Muscle layer of duodenum (tissue), 2 donors: ENCODE measurements around the gene BST1.

ENCODE experiments used
- H3K27ac ChIP-seq: one replicate; pipeline ENCODE4 v1.7.0; 2013; ENCODE audit warnings: mild to moderate bottlenecking, low read length
- H3K27me3 ChIP-seq: one replicate; pipeline ENCODE4 v1.7.0; 2013; ENCODE audit warnings: low read depth, mild to moderate bottlenecking, control low read depth, low read length
- H3K36me3 ChIP-seq, 2 donors: one replicate each; pipeline ENCODE4 v1.7.0; 2013; ENCODE audit warnings: low read length in 2 of 2, control low read depth in 1 of 2, mild to moderate bottlenecking in 1 of 2; ENCODE audit not compliant: insufficient read depth in 2 of 2, control insufficient read depth in 1 of 2
- H3K4me1 ChIP-seq, 2 donors: one replicate each; pipeline ENCODE4 v1.7.0; 2013; ENCODE audit warnings: low read length in 2 of 2, mild to moderate bottlenecking in 2 of 2, control low read depth in 1 of 2, moderate library complexity in 1 of 2; ENCODE audit not compliant: insufficient read depth in 2 of 2, control insufficient read depth in 1 of 2
- H3K4me3 ChIP-seq, 2 donors: one replicate each; pipeline ENCODE4 v1.7.0; 2013; ENCODE audit warnings: low read length in 2 of 2, low read depth in 1 of 2, mild to moderate bottlenecking in 1 of 2
- H3K9me3 ChIP-seq, 2 donors: one replicate each; pipeline ENCODE4 v1.7.0; 2013; ENCODE audit warnings: low read length in 2 of 2, control low read depth in 1 of 2, mild to moderate bottlenecking in 1 of 2; ENCODE audit not compliant: control insufficient read depth in 1 of 2
- donor health status: healthy.

Gene BST1

DNA sequence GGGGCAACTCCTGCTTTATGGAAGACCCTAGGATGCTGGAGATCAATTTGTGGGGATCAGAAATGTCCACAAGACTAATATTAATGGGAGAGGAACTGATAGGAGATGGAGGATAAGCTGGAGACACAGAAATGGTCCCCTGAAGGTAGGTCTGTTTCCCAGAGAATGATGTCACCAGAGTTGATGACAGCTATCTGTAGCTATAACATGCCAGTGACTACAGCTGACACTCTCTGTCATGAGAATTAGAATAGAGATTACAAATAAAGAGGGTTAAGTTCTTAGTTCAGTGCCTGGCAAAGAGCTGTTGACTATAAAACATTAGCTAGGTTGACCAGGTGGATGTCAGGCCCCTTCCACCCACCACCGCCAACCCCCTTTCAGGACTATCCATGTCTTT lies 9.3 kb downstream of the BST1 start:
- H3K9me3 ChIP-seq, result no peaks in the 10 kb centered on the region

DNA sequence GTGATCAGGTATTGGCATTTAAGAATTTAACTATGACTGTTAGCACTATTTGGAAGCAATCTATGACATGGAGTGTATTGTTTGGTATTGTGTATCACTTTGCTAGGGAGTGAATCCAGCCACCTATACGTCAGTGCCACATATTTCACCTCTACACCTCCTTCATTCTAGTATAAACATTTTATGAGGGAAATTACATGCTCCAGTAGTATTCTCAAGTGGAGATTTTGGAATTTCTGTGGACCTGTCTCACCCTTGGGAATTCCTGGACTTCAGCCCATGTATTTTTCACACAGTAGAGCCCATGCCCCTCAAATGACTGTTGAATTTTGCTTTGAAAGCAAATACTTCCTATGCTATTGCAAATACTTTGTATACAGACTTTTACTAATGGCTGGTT lies 11.3 kb downstream of the BST1 start:
- Histone ChIP-seq H3K27ac (no peak overlapping the region), H3K4me1 (peaks cover 0 to 42% of the 10 kb centered on the region in 2 donors), H3K4me3 (no peak overlapping the region), H3K9me3 (no peaks in the 10 kb centered on the region), H3K27me3 (no peaks in the 10 kb centered on the region), H3K36me3 (no peaks in the 10 kb centered on the region)

More for the DNA sequence above, 9.3 kb downstream of the BST1 start:
- Histone ChIP-seq H3K27ac (no peak overlapping the region), H3K4me1 (peaks cover 0 to 23% of the 10 kb centered on the region in 2 donors), H3K36me3 (no peaks in the 10 kb centered on the region), H3K4me3 (no peak overlapping the region), H3K27me3 (no peaks in the 10 kb centered on the region)

DNA sequence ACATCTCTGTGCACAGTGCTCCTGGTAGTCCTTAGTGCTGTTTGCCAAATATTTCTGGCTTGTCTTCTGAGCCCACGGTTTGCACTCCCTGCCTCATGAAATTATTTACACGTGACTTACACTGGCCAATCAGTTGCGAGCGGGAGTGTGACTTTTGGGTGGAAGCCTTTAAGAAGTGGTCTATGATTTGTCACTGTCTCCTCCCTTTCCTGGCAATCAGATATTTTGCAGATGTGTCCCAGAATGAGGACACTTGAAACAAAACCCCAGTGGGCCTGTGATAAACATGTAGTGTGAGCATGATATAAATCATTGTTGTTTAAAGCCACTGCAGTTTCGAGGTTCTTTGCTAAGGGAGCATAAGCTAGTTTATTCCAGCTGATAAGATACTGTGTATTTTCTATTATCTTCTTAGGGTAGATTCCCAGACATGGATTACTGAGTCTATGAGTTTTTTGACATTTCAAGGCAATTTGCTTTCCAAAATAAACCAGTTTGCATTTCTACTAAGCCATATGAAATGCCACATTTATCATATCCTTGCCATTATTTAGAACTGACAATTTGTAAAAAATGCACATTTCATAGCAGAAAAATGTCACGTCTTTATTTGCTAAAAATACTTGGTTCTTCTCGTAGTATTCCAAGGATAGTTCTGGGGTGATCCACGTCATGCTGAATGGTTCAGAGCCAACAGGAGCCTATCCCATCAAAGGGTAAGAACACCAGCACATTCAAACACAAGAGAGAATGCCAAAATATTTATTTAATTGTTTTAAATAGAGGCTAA lies 12.0 kb downstream of the BST1 start:
- no peaks in the 10 kb centered on the region for H3K36me3 ChIP-seq
- H3K27ac ChIP-seq, result peak overlapping the region; percentile 7
- H3K4me3 ChIP-seq, result no peak overlapping the region
- H3K27me3 ChIP-seq, result no peaks in the 10 kb centered on the region
- peaks cover 0 to 48% of the 10 kb centered on the region in 2 donors for H3K4me1 ChIP-seq
- H3K9me3 ChIP-seq, result no peaks in the 10 kb centered on the region

DNA sequence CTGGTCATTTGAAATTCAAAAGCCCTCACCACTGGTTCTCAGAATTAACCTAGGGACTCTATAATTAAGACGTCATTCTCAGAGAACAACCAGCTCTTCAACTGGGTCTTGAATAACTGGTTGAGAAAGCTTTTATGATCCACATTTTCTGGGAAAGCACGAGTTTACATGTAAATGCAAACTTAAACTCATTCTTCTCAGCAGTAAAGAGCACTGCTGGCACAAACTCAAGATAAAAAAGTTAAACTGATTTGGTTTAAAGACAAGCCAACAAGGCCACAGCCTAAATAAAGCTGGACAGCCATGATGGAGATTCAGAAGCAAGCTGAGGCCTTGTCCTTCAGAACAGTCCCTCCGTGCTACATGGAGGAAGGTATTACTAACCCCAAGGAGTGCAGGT lies 13.2 kb downstream of the BST1 start:
- Histone ChIP-seq H3K9me3 (no peaks in the 10 kb centered on the region), H3K27me3 (no peaks in the 10 kb centered on the region), H3K4me1 (peaks cover 0 to 48% of the 10 kb centered on the region in 2 donors), H3K27ac (no peak overlapping the region), H3K36me3 (no peaks in the 10 kb centered on the region), H3K4me3 (no peak overlapping the region)

DNA sequence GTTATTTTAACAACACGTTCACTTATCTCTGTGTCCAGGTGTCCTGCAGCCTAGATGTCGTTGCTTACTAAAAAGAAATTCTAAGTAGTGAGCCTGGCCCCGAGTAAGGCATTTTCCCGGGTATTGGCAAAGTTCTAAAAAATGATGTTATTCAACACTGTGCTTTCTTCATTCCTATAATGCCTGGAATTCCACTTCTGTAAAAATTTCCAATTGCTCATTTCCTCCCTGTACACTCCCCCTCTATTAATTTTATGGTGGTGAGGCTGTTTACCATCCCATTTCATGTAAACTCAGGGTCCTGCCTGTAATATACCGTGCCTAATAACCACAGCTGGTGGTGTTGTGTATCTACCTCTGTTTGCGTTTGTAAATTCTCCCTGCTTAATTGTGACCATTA lies 14.2 kb downstream of the BST1 start:
- H3K27me3 ChIP-seq, result no peaks in the 10 kb centered on the region
- H3K4me3 ChIP-seq, result no peak overlapping the region
- H3K27ac ChIP-seq, result no peak overlapping the region
- no peaks in the 10 kb centered on the region for H3K9me3 ChIP-seq
- H3K36me3 ChIP-seq, result no peaks in the 10 kb centered on the region
- H3K4me1 ChIP-seq, result peaks cover 0 to 48% of the 10 kb centered on the region in 2 donors

DNA sequence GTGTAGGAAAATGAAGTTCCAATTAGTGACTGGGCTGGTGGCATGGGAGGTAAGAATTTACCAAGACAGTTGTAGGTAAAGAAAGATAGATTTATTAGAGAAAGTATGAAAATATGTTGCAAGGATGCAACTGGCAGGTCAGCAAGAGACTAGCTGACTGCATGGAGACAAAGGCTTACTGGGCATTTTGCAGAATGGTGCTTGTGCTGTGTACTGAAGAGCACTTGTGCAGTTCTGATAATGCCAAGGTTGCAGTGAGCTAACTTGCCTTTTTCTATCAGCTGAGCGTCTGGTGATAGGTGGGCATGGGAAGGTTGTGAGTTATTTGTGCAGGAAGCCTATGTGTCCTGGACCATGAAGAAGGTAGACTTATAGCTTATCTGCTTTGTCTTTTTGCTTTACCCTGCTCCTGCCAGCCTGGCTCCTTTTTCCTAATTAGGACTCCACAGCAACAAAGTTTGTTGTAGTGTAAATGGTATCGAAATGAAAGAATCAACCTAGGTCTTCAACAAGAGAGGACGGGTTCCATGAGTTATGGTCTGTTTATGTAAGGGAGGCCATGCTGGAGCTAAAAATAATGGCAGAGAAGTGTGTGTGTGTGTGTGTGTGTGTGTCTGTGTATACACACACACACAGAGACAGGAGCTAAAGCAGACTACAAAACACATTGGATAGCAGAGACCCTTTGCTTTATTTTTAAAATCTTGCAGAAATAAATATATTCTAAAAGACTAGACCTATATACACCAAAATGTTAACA lies 15.0 kb downstream of the BST1 start:
- peaks cover 0 to 48% of the 10 kb centered on the region in 2 donors for H3K4me1 ChIP-seq
- H3K27ac ChIP-seq, result no peak overlapping the region

DNA sequence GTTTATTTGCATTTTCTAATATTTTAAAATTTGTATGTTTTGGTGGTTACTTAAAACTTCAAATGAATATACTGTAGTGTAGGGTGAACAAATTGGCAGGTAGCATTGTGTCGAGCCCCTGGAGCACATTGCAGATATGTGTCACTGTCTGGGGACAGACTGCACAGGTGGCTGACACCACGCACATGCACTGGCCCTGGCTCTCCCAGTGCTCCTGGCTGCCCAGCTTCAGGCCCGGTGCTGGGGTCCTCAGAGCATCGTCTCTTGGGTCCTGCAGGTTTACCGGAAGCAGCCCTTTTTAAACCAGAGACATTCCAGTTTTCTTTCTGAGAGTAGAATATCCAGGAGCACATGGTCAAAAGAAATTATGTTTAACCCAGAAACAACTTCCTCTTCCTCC lies 15.6 kb downstream of the BST1 start:
- Histone ChIP-seq H3K36me3 (no peaks in the 10 kb centered on the region), H3K27me3 (no peaks in the 10 kb centered on the region), H3K27ac (no peak overlapping the region), H3K4me1 (peaks cover 0 to 48% of the 10 kb centered on the region in 2 donors), H3K4me3 (no peak overlapping the region), H3K9me3 (no peaks in the 10 kb centered on the region)

More for the DNA sequence above, 15.0 kb downstream of the BST1 start:
- no peak overlapping the region for H3K4me3 ChIP-seq
- no peaks in the 10 kb centered on the region for H3K9me3 ChIP-seq
- no peaks in the 10 kb centered on the region for H3K27me3 ChIP-seq
- H3K36me3 ChIP-seq, result no peaks in the 10 kb centered on the region

DNA sequence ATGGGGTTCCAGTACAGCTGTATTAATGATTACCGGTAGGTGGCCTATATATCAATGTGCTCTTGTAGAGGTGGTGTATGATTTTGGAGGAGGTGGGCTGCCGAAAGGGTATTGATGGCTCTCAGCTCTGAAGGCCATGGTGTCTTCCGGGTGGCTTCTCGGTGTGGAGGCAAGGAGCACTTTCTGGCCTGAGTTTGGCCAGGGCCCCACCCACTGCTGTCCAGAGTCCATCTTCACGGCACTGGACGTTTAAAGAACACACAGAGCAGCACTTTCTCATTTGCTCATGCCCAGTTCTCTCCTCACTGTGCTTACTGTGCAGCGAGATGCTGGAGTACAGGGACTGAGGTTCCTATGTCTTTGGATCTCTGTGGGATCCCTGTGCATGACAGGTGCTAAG lies 16.1 kb downstream of the BST1 start:
- Histone ChIP-seq H3K36me3 (no peaks in the 10 kb centered on the region), H3K4me1 (peaks cover 0 to 46% of the 10 kb centered on the region in 2 donors), H3K27me3 (no peaks in the 10 kb centered on the region), H3K27ac (no peak overlapping the region), H3K4me3 (no peak overlapping the region), H3K9me3 (no peaks in the 10 kb centered on the region)

DNA sequence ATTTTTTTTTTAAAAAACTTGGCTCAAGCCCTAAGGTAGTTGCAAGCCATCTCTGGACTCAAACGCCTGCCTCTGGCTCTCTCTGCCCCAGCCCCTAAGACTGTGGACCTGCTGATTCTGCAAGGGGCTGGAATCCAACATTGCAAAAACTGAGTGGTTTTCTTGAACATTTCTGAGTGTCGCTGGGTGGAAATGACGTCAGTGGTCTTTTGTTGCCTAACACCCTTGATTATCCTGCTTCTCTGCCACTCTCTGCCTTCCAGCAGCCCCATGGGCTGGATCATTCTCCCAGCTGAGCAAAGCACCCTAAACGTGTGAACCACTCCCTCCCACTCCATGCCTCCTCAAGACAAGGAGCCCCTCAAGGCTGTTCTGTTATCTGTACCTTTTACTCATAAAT lies 16.6 kb downstream of the BST1 start:
- Histone ChIP-seq H3K9me3 (no peaks in the 10 kb centered on the region), H3K4me3 (no peak overlapping the region), H3K27ac (no peak overlapping the region), H3K4me1 (peaks cover 0 to 41% of the 10 kb centered on the region in 2 donors), H3K36me3 (no peaks in the 10 kb centered on the region), H3K27me3 (no peaks in the 10 kb centered on the region)

DNA sequence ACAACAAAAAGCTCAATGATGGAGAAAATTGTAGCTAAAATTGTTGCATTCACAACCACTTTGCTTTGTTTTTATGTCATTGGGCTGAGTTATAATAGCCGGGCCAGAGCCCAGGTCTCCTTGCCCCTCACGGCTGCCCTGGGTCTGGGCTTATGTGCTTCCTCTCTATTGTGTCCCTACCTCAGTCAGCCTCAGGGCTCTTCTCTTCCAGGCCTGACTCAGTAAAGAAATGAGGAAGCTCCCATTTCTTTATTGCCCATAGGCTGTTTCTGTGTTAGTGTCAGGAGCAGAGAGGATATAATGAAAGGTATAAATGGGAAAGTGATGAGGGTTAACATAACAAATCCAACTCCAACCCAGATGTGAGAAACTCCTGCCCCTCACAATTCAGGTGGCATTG lies 18.0 kb downstream of the BST1 start:
- Histone ChIP-seq H3K27ac (no peak overlapping the region), H3K4me3 (no peak overlapping the region), H3K36me3 (no peaks in the 10 kb centered on the region), H3K9me3 (no peaks in the 10 kb centered on the region), H3K4me1 (peaks cover 0 to 27% of the 10 kb centered on the region in 2 donors), H3K27me3 (no peaks in the 10 kb centered on the region)

DNA sequence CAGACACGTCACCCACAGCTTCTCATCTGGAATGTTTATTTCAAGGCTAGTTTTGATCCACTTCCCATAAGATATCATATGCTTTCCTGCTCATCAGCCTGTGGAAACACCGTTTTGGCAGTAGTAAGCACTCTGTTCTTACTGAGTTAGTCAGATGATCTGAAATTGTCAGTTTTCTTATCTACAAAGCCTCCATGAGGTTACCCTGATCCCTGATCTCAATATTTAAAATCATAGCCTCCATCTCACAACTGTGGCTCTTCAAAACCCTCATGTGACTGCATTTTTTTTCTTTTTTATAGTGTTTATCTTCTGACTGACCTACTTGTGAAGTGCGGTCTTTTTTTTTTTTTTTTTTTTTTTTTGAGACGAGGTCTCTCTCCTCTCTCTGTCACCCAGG lies 22.7 kb downstream of the BST1 start:
- H3K36me3 ChIP-seq, result peaks cover 0 to 2% of the 10 kb centered on the region in 2 donors
- no peaks in the 10 kb centered on the region for H3K4me1 ChIP-seq
- no peak overlapping the region for H3K4me3 ChIP-seq
- no peaks in the 10 kb centered on the region for H3K27me3 ChIP-seq
- H3K27ac ChIP-seq, result no peak overlapping the region
- H3K9me3 ChIP-seq, result no peaks in the 10 kb centered on the region
